HepG2 (cell line): Measurements from ENCODE around the gene SLC66A3. TPM values are rescaled to one million over a fixed set of nuclear protein-coding genes. Genes with fewer than 3 reads are reported as not detected.

Experiments
- ATF7-NPFF ChIP-seq: sonication (generic); formaldehyde crosslinking; IDR thresholded peaks from 2 replicates; pipeline ENCODE4 v1.8.1; 2023; ENCODE audit warnings: mild to moderate bottlenecking, low read depth, missing genetic modification reagents, moderate library complexity
- ATM ChIP-seq: fragments of 450-650 bp; IDR thresholded peaks from 2 replicates; pipeline ENCODE4 v1.7.1; 2017; ENCODE audit warnings: mild to moderate bottlenecking, borderline replicate concordance
- CEBPG ChIP-seq: IDR thresholded peaks from 2 replicates; pipeline ENCODE4 v1.6.1; 2016
- MIER3 ChIP-seq: IDR thresholded peaks from 2 replicates; pipeline ENCODE4 v1.6.1; 2016; ENCODE audit warnings: missing compliant biosample characterization, borderline replicate concordance
- MXI1 ChIP-seq: IDR thresholded peaks from 3 replicates; pipeline ENCODE4 v1.6.1; 2012; ENCODE audit warnings: low read depth, low read length, inconsistent platforms, borderline replicate concordance
- NPAS2 ChIP-seq: sonication (generic); formaldehyde crosslinking; IDR thresholded peaks from 2 replicates; pipeline ENCODE4 v1.8.0; 2022; ENCODE audit warnings: mild to moderate bottlenecking, missing genetic modification reagents, borderline replicate concordance
- POGZ ChIP-seq: sonication (generic); formaldehyde crosslinking; IDR thresholded peaks from 2 replicates; pipeline ENCODE4 v1.4.0; 2020; ENCODE audit warnings: mild to moderate bottlenecking, missing genetic modification reagents
- RELA ChIP-seq: sonication (generic); formaldehyde crosslinking; IDR thresholded peaks from 2 replicates; pipeline ENCODE4 v1.4.0; 2020; ENCODE audit warnings: missing genetic modification reagents
- THAP11 ChIP-seq: IDR thresholded peaks from 2 replicates; pipeline ENCODE4 v1.6.1; 2016; ENCODE audit warnings: missing biosample characterization, missing genetic modification reagents
- TP53 ChIP-seq: sonication (generic); formaldehyde crosslinking; conservative IDR thresholded peaks from 2 replicates; pipeline ENCODE4 v1.4.0; 2020; ENCODE audit warnings: missing genetic modification reagents
- ZBTB3 ChIP-seq: sonication (generic); formaldehyde crosslinking; IDR thresholded peaks from 2 replicates; pipeline ENCODE4 v1.4.0; 2020; ENCODE audit warnings: low read depth, mild to moderate bottlenecking, moderate library complexity, missing genetic modification reagents, borderline replicate concordance
- ZNF101 ChIP-seq: sonication (generic); formaldehyde crosslinking; IDR thresholded peaks from 2 replicates; pipeline ENCODE4 v1.4.0; 2020; ENCODE audit warnings: mild to moderate bottlenecking, low read depth, missing genetic modification reagents, borderline replicate concordance
- ZNF121 ChIP-seq: sonication (generic); formaldehyde crosslinking; IDR thresholded peaks from 2 replicates; pipeline ENCODE4 v1.5.0; 2020; ENCODE audit warnings: mild to moderate bottlenecking, missing genetic modification reagents
- polyA plus RNA-seq, 8 experiments: library from polyadenylated mRNA; depleted of rRNA in 3 of 8; stranded (reverse) in 7 of 8; unstranded in 1 of 8; fragments of >200 nt; fragmentation: Illumina TruSeq in 4 of 8; extraction: Trizol in 4 of 8; gene quantifications; 2 replicates each; pipeline versions ENCODE4 v1.2.1 to v1.2.3, GENCODE V29; 2011 to 2016; ENCODE audit warnings: low read depth in 4 of 8, missing spikeins in 1 of 8, mixed read lengths in 1 of 8; ENCODE audit not compliant: insufficient read depth in 1 of 8
- total RNA-seq, 5 experiments: library from RNA; depleted of rRNA; stranded (reverse); fragments of >200 nt; fragmentation: Illumina TruSeq; extraction: Trizol; gene quantifications; 2 replicates each; pipeline ENCODE4 v1.2.3, GENCODE V29; 2016; ENCODE audit warnings: low read depth in 1 of 5
- TF ChIP-seq, protein P1 (sequence below): sonication (generic); formaldehyde crosslinking; IDR thresholded peaks from 2 replicates; pipeline ENCODE4 v1.5.0; 2020; ENCODE audit warnings: mild to moderate bottlenecking, missing genetic modification reagents, borderline replicate concordance
- TF ChIP-seq, protein P2 (sequence below): sonication (generic); formaldehyde crosslinking; IDR thresholded peaks from 2 replicates; pipeline ENCODE4 v1.4.0; 2020; ENCODE audit warnings: missing genetic modification reagents
- TF ChIP-seq, protein P3 (sequence below): sonication (generic); formaldehyde crosslinking; IDR thresholded peaks from 2 replicates; pipeline ENCODE4 v1.4.0; 2020; ENCODE audit warnings: mild to moderate bottlenecking, missing genetic modification reagents
- TF ChIP-seq, protein P4 (sequence below): sonication (generic); formaldehyde crosslinking; IDR thresholded peaks from 2 replicates; pipeline ENCODE4 v1.9.0; 2021; ENCODE audit warnings: missing genetic modification reagents, mild to moderate bottlenecking, borderline replicate concordance
- TF ChIP-seq, protein P5 (sequence below): sonication (generic); formaldehyde crosslinking; IDR thresholded peaks from 2 replicates; pipeline ENCODE4 v1.8.1; 2023; ENCODE audit warnings: mild to moderate bottlenecking, inconsistent platforms, moderate library complexity, missing genetic modification reagents, borderline replicate concordance

SLC66A3 gene
- total and polyA plus RNA-seq, 2 of the 13 experiments (the other 11 are each of a cell fraction or from before 2014, with no cell fraction given) = 2.2 to 3.7 TPM

DNA sequence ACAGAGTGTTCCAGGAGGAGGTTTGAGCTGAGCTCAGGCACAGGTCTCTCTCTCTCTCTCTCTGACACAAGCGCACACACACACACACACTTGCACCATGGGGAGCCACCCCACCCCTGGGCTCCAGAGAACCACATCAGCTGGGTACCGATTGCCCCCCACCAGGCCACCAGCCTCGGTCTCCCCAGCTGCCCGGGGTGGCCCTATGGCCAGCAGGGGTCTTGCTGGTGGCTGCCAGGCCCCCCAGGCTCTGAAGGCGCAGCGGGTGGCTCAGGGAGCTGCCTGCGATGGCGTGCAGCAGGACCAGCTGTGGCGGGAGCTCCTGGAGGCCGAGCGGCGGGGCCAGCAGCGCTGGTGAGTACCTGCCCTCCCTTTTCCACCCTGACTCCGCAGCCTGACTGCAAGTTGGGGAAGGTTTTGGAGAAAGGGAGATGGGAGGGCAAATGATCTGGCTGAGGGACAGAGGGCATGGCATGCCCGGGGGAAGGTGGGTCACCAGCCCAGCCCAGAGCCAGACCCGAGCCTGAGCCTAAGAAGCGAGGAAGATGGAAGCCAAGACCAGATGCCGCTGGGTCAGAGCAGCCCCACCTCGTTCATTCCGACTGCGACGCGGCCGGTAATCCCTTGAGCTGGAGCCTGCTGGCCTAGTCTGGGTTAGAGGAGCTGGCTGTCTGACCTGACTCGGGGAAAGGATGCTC lies 21.9 kb upstream of the SLC66A3 start (continued):
- TF ChIP-seq, protein P1, sequence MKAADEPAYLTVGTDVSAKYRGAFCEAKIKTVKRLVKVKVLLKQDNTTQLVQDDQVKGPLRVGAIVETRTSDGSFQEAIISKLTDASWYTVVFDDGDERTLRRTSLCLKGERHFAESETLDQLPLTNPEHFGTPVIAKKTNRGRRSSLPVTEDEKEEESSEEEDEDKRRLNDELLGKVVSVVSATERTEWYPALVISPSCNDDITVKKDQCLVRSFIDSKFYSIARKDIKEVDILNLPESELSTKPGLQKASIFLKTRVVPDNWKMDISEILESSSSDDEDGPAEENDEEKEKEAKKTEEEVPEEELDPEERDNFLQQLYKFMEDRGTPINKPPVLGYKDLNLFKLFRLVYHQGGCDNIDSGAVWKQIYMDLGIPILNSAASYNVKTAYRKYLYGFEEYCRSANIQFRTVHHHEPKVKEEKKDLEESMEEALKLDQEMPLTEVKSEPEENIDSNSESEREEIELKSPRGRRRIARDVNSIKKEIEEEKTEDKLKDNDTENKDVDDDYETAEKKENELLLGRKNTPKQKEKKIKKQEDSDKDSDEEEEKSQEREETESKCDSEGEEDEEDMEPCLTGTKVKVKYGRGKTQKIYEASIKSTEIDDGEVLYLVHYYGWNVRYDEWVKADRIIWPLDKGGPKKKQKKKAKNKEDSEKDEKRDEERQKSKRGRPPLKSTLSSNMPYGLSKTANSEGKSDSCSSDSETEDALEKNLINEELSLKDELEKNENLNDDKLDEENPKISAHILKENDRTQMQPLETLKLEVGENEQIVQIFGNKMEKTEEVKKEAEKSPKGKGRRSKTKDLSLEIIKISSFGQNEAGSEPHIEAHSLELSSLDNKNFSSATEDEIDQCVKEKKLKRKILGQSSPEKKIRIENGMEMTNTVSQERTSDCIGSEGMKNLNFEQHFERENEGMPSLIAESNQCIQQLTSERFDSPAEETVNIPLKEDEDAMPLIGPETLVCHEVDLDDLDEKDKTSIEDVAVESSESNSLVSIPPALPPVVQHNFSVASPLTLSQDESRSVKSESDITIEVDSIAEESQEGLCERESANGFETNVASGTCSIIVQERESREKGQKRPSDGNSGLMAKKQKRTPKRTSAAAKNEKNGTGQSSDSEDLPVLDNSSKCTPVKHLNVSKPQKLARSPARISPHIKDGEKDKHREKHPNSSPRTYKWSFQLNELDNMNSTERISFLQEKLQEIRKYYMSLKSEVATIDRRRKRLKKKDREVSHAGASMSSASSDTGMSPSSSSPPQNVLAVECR = peak; percentile 83
- no peak for TF ChIP-seq ZNF121
- TF ChIP-seq, protein P2, sequence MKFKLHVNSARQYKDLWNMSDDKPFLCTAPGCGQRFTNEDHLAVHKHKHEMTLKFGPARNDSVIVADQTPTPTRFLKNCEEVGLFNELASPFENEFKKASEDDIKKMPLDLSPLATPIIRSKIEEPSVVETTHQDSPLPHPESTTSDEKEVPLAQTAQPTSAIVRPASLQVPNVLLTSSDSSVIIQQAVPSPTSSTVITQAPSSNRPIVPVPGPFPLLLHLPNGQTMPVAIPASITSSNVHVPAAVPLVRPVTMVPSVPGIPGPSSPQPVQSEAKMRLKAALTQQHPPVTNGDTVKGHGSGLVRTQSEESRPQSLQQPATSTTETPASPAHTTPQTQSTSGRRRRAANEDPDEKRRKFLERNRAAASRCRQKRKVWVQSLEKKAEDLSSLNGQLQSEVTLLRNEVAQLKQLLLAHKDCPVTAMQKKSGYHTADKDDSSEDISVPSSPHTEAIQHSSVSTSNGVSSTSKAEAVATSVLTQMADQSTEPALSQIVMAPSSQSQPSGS (CRISPR knock-in tag) = no peak
- TF ChIP-seq MXI1 = no peak
- TF ChIP-seq ZBTB3 (CRISPR knock-in tag) = no peak
- no peak for TF ChIP-seq CEBPG (CRISPR knock-in tag)
- TF ChIP-seq ATM = no peak
- TF ChIP-seq ZNF101 = no peak
- TF ChIP-seq THAP11 = no peak
- no peak for TF ChIP-seq POGZ (CRISPR knock-in tag)
- no peak for TF ChIP-seq NPAS2 (CRISPR knock-in tag)
- TF ChIP-seq ATF7-NPFF (CRISPR knock-in tag) = peak; percentile 51; the same call in 1 of the 2 replicates
- TF ChIP-seq, protein P3, sequence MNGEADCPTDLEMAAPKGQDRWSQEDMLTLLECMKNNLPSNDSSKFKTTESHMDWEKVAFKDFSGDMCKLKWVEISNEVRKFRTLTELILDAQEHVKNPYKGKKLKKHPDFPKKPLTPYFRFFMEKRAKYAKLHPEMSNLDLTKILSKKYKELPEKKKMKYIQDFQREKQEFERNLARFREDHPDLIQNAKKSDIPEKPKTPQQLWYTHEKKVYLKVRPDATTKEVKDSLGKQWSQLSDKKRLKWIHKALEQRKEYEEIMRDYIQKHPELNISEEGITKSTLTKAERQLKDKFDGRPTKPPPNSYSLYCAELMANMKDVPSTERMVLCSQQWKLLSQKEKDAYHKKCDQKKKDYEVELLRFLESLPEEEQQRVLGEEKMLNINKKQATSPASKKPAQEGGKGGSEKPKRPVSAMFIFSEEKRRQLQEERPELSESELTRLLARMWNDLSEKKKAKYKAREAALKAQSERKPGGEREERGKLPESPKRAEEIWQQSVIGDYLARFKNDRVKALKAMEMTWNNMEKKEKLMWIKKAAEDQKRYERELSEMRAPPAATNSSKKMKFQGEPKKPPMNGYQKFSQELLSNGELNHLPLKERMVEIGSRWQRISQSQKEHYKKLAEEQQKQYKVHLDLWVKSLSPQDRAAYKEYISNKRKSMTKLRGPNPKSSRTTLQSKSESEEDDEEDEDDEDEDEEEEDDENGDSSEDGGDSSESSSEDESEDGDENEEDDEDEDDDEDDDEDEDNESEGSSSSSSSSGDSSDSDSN (CRISPR knock-in tag) = peak; percentile 66
- TF ChIP-seq, protein P4, sequence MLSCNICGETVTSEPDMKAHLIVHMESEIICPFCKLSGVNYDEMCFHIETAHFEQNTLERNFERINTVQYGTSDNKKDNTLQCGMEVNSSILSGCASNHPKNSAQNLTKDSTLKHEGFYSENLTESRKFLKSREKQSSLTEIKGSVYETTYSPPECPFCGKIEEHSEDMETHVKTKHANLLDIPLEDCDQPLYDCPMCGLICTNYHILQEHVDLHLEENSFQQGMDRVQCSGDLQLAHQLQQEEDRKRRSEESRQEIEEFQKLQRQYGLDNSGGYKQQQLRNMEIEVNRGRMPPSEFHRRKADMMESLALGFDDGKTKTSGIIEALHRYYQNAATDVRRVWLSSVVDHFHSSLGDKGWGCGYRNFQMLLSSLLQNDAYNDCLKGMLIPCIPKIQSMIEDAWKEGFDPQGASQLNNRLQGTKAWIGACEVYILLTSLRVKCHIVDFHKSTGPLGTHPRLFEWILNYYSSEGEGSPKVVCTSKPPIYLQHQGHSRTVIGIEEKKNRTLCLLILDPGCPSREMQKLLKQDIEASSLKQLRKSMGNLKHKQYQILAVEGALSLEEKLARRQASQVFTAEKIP = no peak
- TF ChIP-seq RELA (CRISPR knock-in tag) = no peak
- 0 out of 2 replicates have a peak, but pooled peaks have one; percentile 4 for TF ChIP-seq MIER3 (CRISPR knock-in tag)
- TF ChIP-seq TP53 (CRISPR knock-in tag) = no peak
- TF ChIP-seq, protein P5, sequence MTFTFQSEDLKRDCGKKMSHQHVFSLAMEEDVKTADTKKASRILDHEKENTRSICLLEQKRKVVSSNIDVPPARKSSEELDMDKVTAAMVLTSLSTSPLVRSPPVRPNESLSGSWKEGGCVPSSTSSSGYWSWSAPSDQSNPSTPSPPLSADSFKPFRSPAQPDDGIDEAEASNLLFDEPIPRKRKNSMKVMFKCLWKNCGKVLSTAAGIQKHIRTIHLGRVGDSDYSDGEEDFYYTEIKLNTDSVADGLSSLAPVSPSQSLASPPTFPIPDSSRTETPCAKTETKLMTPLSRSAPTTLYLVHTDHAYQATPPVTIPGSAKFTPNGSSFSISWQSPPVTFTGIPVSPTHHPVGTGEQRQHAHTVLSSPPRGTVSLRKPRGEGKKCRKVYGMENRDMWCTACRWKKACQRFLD (CRISPR knock-in tag) = no peak
